Smooth muscle cell (in vitro differentiated cells): Measurements from ENCODE around the gene ALK. TPM values are rescaled to one million over a fixed set of nuclear protein-coding genes. Genes with fewer than 3 reads are reported as not detected.

ENCODE experiments used
- DNase-seq: peaks from one replicate; lab custom pipeline; 2025; ENCODE audit not compliant: unreplicated experiment; lab: John Stamatoyannopoulos, UW
- H2AFZ ChIP-seq: fragments of 200-600 bp; sonication (generic); 2 replicates; pipeline ENCODE4 v1.6.0; 2016; ENCODE audit warnings: antibody characterized with exemption, low read depth, mild to moderate bottlenecking
- H3F3A ChIP-seq: fragments of 200-600 bp; sonication (generic); 2 replicates; pipeline ENCODE4 v1.6.0; 2017; ENCODE audit warnings: antibody characterized with exemption, low read depth
- H3K27ac ChIP-seq: fragments of 200-600 bp; sonication (generic); 2 replicates; pipeline ENCODE4 v1.5.1; 2016; ENCODE audit warnings: low read depth, mild to moderate bottlenecking
- H3K27me3 ChIP-seq: fragments of 200-600 bp; sonication (generic); 2 replicates; pipeline ENCODE4 v1.6.1; 2016; ENCODE audit warnings: low read depth, mild to moderate bottlenecking
- H3K36me3 ChIP-seq: fragments of 200-600 bp; sonication (generic); 2 replicates; pipeline ENCODE4 v1.5.1; 2016; ENCODE audit warnings: low read depth
- H3K4me1 ChIP-seq: fragments of 200-600 bp; sonication (generic); 2 replicates; pipeline ENCODE4 v1.5.1; 2016; ENCODE audit warnings: low read depth
- H3K4me2 ChIP-seq: fragments of 200-600 bp; sonication (generic); 2 replicates; pipeline ENCODE4 v1.6.0; 2016; ENCODE audit warnings: mild to moderate bottlenecking
- H3K4me3 ChIP-seq: fragments of 200-600 bp; sonication (generic); 2 replicates; pipeline ENCODE4 v1.5.1; 2016; ENCODE audit warnings: mild to moderate bottlenecking
- H3K79me2 ChIP-seq: fragments of 200-600 bp; sonication (generic); 2 replicates; pipeline ENCODE4 v1.6.0; 2016; ENCODE audit warnings: low read depth, mild to moderate bottlenecking
- H3K9ac ChIP-seq: fragments of 200-600 bp; sonication (generic); 2 replicates; pipeline ENCODE4 v1.6.0; 2016; ENCODE audit warnings: low read depth
- H3K9me3 ChIP-seq: fragments of 200-600 bp; sonication (generic); replicated peaks from 2 replicates; pipeline ENCODE4 v1.5.1; 2016; ENCODE audit warnings: low read depth
- H4K20me1 ChIP-seq: fragments of 200-600 bp; sonication (generic); 2 replicates; pipeline ENCODE4 v1.6.0; 2016; ENCODE audit warnings: low read depth
- WGBS: methylation state at CpG from one replicate; pipeline ENCODE4 v1.1.7; 2016; ENCODE audit warnings: low lambda C conversion rate; 5-methylcytosine and 5-hydroxymethylcytosine counted together
- polyA plus RNA-seq: library from polyadenylated mRNA; unstranded; fragments of >200 nt; fragmentation: Nextera tagmentation; extraction: Ambion mirVana; gene quantifications from 2 replicates; pipeline ENCODE4 v1.2.1, GENCODE V29; 2016
- total RNA-seq: library from RNA; depleted of rRNA; stranded (reverse); fragments of >200 nt; gene quantifications from 2 replicates; pipeline ENCODE4 v1.2.3, GENCODE V29; 2014
- TF ChIP-seq, protein P1 (sequence below): fragments of 200-600 bp; sonication (generic); IDR thresholded peaks from 2 replicates; pipeline ENCODE4 v1.5.1; 2017; ENCODE audit warnings: borderline replicate concordance, mild to moderate bottlenecking, antibody characterized with exemption; ENCODE audit not compliant: insufficient read depth, poor library complexity, severe bottlenecking

ALK gene
- total and polyA plus RNA-seq, 2 experiments from 2014 or later = 0.13 to 0.19 TPM

DNA sequence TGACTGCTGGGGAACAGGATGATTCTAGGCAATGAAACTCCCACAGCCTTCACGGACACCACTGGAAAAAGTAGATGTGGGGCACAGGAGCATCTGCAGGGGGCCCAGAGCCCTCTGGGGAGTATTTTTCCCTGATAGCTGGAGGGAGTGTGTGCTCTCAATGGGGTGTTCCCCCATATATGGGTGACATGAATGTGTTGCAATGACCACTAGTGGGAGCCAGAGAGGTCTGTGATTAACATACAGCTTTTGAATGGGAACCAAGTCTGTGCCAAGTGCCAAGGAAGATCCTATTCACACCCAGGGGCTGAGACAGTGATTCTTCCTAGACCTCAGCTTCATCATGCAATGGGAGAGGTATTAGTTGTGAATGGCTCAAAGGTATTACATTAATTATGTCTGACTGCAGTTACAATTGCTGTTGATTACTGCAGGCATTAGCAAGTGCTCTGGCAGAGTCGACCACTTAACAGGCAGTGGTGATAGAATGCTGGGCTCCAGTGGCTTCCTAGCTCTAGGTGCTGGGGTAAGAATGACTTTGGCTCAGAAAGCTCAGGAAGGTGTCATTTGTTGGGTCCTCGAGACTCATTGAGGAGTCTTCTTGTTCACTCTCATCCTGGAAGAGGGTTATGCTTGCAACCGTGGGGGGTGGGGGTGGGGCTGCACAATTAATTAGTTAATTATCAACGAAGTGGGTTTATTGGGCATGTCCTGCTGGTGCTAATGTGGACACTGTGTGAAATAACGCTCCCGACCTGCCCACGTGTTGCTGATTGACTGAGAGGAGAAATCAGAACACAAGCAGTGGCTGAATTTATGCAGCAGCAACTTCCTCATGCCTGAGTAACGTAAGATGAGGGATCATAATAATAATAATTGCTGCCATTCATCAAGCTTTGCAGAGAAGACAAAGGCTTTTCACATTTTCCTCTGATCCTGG lies 612.0 kb downstream of the ALK start:
- H2AFZ ChIP-seq = no peak overlapping the region
- no peaks in the 10 kb centered on the region for H3K36me3 ChIP-seq
- DNase-seq = no peak
- no peak overlapping the region for H3K4me2 ChIP-seq
- H3K27ac ChIP-seq = no peak overlapping the region
- H3K4me1 ChIP-seq = no peaks in the 10 kb centered on the region
- H3K27me3 ChIP-seq = peaks cover 19% of the 10 kb centered on the region
- H3K9ac ChIP-seq = no peak overlapping the region
- WGBS = 83% methylated on average over 9 of the region's 9 CpGs
- H4K20me1 ChIP-seq = no peaks in the 10 kb centered on the region
- H3K9me3 ChIP-seq = no peaks in the 10 kb centered on the region
- TF ChIP-seq, protein P1, sequence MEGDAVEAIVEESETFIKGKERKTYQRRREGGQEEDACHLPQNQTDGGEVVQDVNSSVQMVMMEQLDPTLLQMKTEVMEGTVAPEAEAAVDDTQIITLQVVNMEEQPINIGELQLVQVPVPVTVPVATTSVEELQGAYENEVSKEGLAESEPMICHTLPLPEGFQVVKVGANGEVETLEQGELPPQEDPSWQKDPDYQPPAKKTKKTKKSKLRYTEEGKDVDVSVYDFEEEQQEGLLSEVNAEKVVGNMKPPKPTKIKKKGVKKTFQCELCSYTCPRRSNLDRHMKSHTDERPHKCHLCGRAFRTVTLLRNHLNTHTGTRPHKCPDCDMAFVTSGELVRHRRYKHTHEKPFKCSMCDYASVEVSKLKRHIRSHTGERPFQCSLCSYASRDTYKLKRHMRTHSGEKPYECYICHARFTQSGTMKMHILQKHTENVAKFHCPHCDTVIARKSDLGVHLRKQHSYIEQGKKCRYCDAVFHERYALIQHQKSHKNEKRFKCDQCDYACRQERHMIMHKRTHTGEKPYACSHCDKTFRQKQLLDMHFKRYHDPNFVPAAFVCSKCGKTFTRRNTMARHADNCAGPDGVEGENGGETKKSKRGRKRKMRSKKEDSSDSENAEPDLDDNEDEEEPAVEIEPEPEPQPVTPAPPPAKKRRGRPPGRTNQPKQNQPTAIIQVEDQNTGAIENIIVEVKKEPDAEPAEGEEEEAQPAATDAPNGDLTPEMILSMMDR = peak; percentile 83
- no peaks in the 10 kb centered on the region for H3F3A ChIP-seq
- no peak overlapping the region for H3K4me3 ChIP-seq
- no peaks in the 10 kb centered on the region for H3K79me2 ChIP-seq

DNA sequence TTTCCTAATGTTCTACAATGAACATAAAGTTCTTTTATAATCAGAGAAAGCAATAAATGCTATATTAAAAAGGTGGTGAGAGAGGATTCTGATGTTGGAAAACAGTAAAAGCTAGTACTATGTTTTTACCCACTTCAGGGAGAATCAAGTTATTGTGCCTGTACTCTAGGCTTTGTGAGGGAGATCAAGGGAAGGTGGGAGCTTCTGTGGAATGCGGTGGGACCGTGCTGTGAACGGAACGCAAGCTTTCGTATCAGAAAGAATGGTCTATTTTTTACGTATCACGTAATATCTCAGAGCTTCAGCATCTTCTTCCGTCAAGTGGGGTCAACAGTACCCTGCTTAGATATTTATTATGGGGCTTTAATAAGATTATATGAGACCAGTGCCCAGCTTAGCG lies 613.0 kb downstream of the ALK start:
- H4K20me1 ChIP-seq = no peaks in the 10 kb centered on the region
- no peaks in the 10 kb centered on the region for H3K9me3 ChIP-seq
- H3K27ac ChIP-seq = no peak overlapping the region
- H3K27me3 ChIP-seq = peaks cover 14% of the 10 kb centered on the region
- H3K4me2 ChIP-seq = no peak overlapping the region
- no peak overlapping the region for H2AFZ ChIP-seq
- WGBS = 79% methylated on average over 9 of the region's 9 CpGs
- H3K79me2 ChIP-seq = no peaks in the 10 kb centered on the region
- H3F3A ChIP-seq = no peaks in the 10 kb centered on the region
- H3K36me3 ChIP-seq = no peaks in the 10 kb centered on the region
- TF ChIP-seq, protein P1 = no peak
- no peak for DNase-seq
- H3K9ac ChIP-seq = no peak overlapping the region
- H3K4me1 ChIP-seq = no peaks in the 10 kb centered on the region
- no peak overlapping the region for H3K4me3 ChIP-seq

DNA sequence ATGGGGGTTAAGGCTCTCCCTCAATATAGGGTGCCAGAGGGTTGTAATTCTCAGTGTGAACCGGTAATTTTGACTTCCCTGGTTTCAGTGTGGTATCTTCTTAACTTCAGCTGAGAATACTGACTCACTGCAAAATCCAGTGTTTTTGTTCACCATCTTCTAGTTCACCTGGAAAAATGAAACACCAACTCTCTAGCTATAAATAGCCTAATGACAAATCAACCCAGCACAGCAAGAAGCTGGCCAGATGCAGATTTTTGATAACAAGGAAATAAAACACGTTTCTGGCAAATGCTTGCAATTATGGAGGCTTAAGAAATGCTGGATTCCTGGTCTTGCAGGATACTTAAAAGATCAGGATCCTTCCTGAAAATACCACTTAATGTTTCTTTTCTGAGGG lies 613.9 kb downstream of the ALK start:
- H3K79me2 ChIP-seq = no peaks in the 10 kb centered on the region
- WGBS = 46% methylated on average over 2 of the region's 2 CpGs
- TF ChIP-seq, protein P1 = no peak
- no peaks in the 10 kb centered on the region for H4K20me1 ChIP-seq
- H3K27me3 ChIP-seq = peaks cover 9% of the 10 kb centered on the region
- no peak overlapping the region for H3K4me3 ChIP-seq
- no peaks in the 10 kb centered on the region for H3K4me1 ChIP-seq
- no peak overlapping the region for H2AFZ ChIP-seq
- no peak for DNase-seq
- H3K27ac ChIP-seq = no peak overlapping the region
- H3K4me2 ChIP-seq = peak overlapping the region; percentile 31
- H3F3A ChIP-seq = no peaks in the 10 kb centered on the region
- no peaks in the 10 kb centered on the region for H3K36me3 ChIP-seq
- no peaks in the 10 kb centered on the region for H3K9me3 ChIP-seq
- no peak overlapping the region for H3K9ac ChIP-seq
